Measurements from ENCODE around the gene ELP2.
"Not testable (repeated sequence)": the region's sequence is repeated elsewhere in the genome, so short reads cannot be mapped to it uniquely, and the experiment has no call there.

The ELP2 gene

GRCh38 chr18:36158266-36158867, 28.7 kb downstream of the ELP2 start:
- H3K4me3 ChIP-seq (IDR thresholded peaks at IDR 0.05; ENCODE audit: insufficient read depth, low read depth, low read length): no peak overlapping the region
- peaks cover 5% of the 10 kb centered on the region for H3K4me1 ChIP-seq (ENCODE audit: low read depth, poor library complexity, severe bottlenecking)
- H4K20me1 ChIP-seq (ENCODE audit: insufficient read depth): no peaks in the 10 kb centered on the region
- peaks cover 12% of the 10 kb centered on the region; the same call in 1 of the 2 replicates for H3K36me3 ChIP-seq (ENCODE audit: insufficient read depth)
- H2AFZ ChIP-seq (ENCODE audit: low read depth): no peak overlapping the region
- no peak for TF ChIP-seq CTCF (conservative IDR thresholded peaks at IDR 0.05; ENCODE audit: low read depth, low read length)
- H3K79me2 ChIP-seq (ENCODE audit: insufficient read depth, low read depth): no peaks in the 10 kb centered on the region
- no peak overlapping the region for H3K9ac ChIP-seq
- H3K27ac ChIP-seq: no peak overlapping the region
- no peaks in the 10 kb centered on the region for H3K27me3 ChIP-seq (ENCODE audit: insufficient read depth, low read depth)
- no peak overlapping the region for H3K4me2 ChIP-seq

GRCh38 chr18:36160959-36161371, 31.3 kb downstream of the ELP2 start:
- Histone ChIP-seq H3K36me3 (ENCODE audit: insufficient read depth) (peaks cover 12% of the 10 kb centered on the region; the same call in 1 of the 2 replicates), H4K20me1 (ENCODE audit: insufficient read depth) (no peaks in the 10 kb centered on the region), H3K4me1 (ENCODE audit: low read depth, poor library complexity, severe bottlenecking) (no peaks in the 10 kb centered on the region), H3K27me3 (ENCODE audit: insufficient read depth, low read depth) (no peaks in the 10 kb centered on the region), H2AFZ (ENCODE audit: low read depth) (no peak overlapping the region), H3K4me2 (no peak overlapping the region), H3K79me2 (ENCODE audit: insufficient read depth, low read depth) (no peaks in the 10 kb centered on the region), H3K9ac (no peak overlapping the region), H3K4me3 (IDR thresholded peaks at IDR 0.05; ENCODE audit: insufficient read depth, low read depth, low read length) (no peak overlapping the region), H3K27ac (no peak overlapping the region)
- TF ChIP-seq CTCF (conservative IDR thresholded peaks at IDR 0.05; ENCODE audit: low read depth, low read length): no peak

- H3K4me3 ChIP-seq (IDR thresholded peaks at IDR 0.05; ENCODE audit: insufficient read depth, low read depth, low read length): no peak overlapping the region
- no peaks in the 10 kb centered on the region for H4K20me1 ChIP-seq (ENCODE audit: insufficient read depth)
- no peaks in the 10 kb centered on the region for H3K79me2 ChIP-seq (ENCODE audit: insufficient read depth, low read depth)
- H3K27ac ChIP-seq: no peak overlapping the region
- no peak overlapping the region for H3K4me2 ChIP-seq
- peaks cover 12% of the 10 kb centered on the region; the same call in 1 of the 2 replicates for H3K36me3 ChIP-seq (ENCODE audit: insufficient read depth)
- H3K27me3 ChIP-seq (ENCODE audit: insufficient read depth, low read depth): no peaks in the 10 kb centered on the region
- no peak for TF ChIP-seq CTCF (conservative IDR thresholded peaks at IDR 0.05; ENCODE audit: low read depth, low read length)
- no peak overlapping the region for H3K9ac ChIP-seq
- H2AFZ ChIP-seq (ENCODE audit: low read depth): no peak overlapping the region
- no peaks in the 10 kb centered on the region for H3K4me1 ChIP-seq (ENCODE audit: low read depth, poor library complexity, severe bottlenecking)
Measured at GRCh38 chr18:36162981-36163380, 33.3 kb downstream of the ELP2 start.

GRCh38 chr18:36167692-36168218, 38.1 kb downstream of the ELP2 start:
- H3K4me3 ChIP-seq (IDR thresholded peaks at IDR 0.05; ENCODE audit: insufficient read depth, low read depth, low read length): no peak overlapping the region
- H3K27ac ChIP-seq: no peak overlapping the region
- no peaks in the 10 kb centered on the region for H3K4me1 ChIP-seq (ENCODE audit: low read depth, poor library complexity, severe bottlenecking)
- no peaks in the 10 kb centered on the region for H3K79me2 ChIP-seq (ENCODE audit: insufficient read depth, low read depth)
- no peak overlapping the region for H3K4me2 ChIP-seq
- no peak overlapping the region for H2AFZ ChIP-seq (ENCODE audit: low read depth)
- TF ChIP-seq CTCF (conservative IDR thresholded peaks at IDR 0.05; ENCODE audit: low read depth, low read length): no peak
- no peak overlapping the region for H3K9ac ChIP-seq
- no peaks in the 10 kb centered on the region for H4K20me1 ChIP-seq (ENCODE audit: insufficient read depth)
- no peaks in the 10 kb centered on the region for H3K27me3 ChIP-seq (ENCODE audit: insufficient read depth, low read depth)
- H3K36me3 ChIP-seq (ENCODE audit: insufficient read depth): peaks cover 8% of the 10 kb centered on the region; the same call in 1 of the 2 replicates

DNA sequence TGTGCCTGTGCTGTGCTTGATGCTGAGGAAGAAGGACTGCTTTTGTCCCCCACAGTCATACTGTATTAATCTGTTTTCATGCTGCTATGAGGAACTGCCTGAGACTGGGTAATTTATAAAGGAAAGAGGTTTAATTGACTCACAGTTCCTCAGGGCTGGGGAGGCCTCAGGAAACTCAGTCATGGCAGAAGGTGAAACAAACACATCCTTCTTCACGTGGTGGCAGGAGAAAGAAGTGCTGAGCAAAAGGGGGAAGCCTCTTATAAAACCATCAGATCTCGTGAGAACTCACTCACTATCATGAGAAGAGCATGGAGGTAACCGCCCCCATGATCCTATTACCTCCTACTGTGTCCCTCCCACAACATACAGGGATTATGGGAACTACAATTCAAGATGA, 38.6 kb downstream of the ELP2 start:
- H4K20me1 ChIP-seq (ENCODE audit: insufficient read depth); H3K27me3 ChIP-seq (ENCODE audit: insufficient read depth, low read depth); H2AFZ ChIP-seq (ENCODE audit: low read depth); H3K79me2 ChIP-seq (ENCODE audit: insufficient read depth, low read depth); H3K9ac ChIP-seq; H3K4me1 ChIP-seq (ENCODE audit: low read depth, poor library complexity, severe bottlenecking); H3K36me3 ChIP-seq (ENCODE audit: insufficient read depth); H3K4me2 ChIP-seq; H3K27ac ChIP-seq; H3K4me3 ChIP-seq (IDR thresholded peaks at IDR 0.05; ENCODE audit: insufficient read depth, low read depth, low read length): not testable (repeated sequence)

Data from KMS-11 (cell line).